ENCODE results near the gene CHKA. TPM values are rescaled to one million over a fixed set of nuclear protein-coding genes. Genes with fewer than 3 reads are reported as not detected.

Gene CHKA
- total and polyA plus RNA-seq, 2 experiments from 2014 or later: 37.1 to 94.4 TPM

GRCh38 chr11:68149417-68149816 is 28.2 kb upstream of the CHKA start:
- Histone ChIP-seq H3K4me2 (no peak overlapping the region), H2AFZ (no peak overlapping the region), H3K9me2 (ENCODE audit: insufficient read depth) (no peaks in the 10 kb centered on the region), H3K36me3 (ENCODE audit: insufficient read depth) (no peaks in the 10 kb centered on the region), H3K4me1 (ENCODE audit: insufficient read depth) (no peaks in the 10 kb centered on the region), H4K20me1 (replicated peaks; ENCODE audit: insufficient read depth) (no peaks in the 10 kb centered on the region), H3K79me2 (replicated peaks; ENCODE audit: insufficient read depth) (no peaks in the 10 kb centered on the region), H3F3A (replicated peaks; ENCODE audit: low read depth) (no peaks in the 10 kb centered on the region), H3K4me3 (no peak overlapping the region), H3K27me3 (ENCODE audit: insufficient read depth) (no peaks in the 10 kb centered on the region), H3K27ac (ENCODE audit: low read depth) (no peak overlapping the region)
- DNase-seq (ENCODE audit: low spot score) (no peak), ATAC-seq (no peak)
- no peak overlapping the region; the same call in 1 of the 2 replicates for H3K27ac Mint-ChIP-seq
- H3K9me3 Mint-ChIP-seq: no peaks in the 10 kb centered on the region; the same call in 2 of the 3 replicates
- TF ChIP-seq JUNB (IDR thresholded peaks at IDR 0.05; ENCODE audit: unreplicated experiment): no peak
- no peak for TF ChIP-seq ZNF114 (CRISPR knock-in tag; IDR thresholded peaks at IDR 0.05)
- no peak for TF ChIP-seq ZNF462 (CRISPR knock-in tag; IDR thresholded peaks at IDR 0.05)
- TF ChIP-seq STAT1 (IDR thresholded peaks at IDR 0.05; ENCODE audit: unreplicated experiment): no peak
- no peak for TF ChIP-seq NANOG (IDR thresholded peaks at IDR 0.05; ENCODE audit: borderline replicate concordance)
- TF ChIP-seq, protein P1, sequence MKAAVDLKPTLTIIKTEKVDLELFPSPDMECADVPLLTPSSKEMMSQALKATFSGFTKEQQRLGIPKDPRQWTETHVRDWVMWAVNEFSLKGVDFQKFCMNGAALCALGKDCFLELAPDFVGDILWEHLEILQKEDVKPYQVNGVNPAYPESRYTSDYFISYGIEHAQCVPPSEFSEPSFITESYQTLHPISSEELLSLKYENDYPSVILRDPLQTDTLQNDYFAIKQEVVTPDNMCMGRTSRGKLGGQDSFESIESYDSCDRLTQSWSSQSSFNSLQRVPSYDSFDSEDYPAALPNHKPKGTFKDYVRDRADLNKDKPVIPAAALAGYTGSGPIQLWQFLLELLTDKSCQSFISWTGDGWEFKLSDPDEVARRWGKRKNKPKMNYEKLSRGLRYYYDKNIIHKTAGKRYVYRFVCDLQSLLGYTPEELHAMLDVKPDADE (IDR thresholded peaks at IDR 0.05): no peak
- TF ChIP-seq EZH2phosphoT487 (IDR thresholded peaks at IDR 0.05; ENCODE audit: unreplicated experiment): no peak
- TF ChIP-seq EZH2 (IDR thresholded peaks at IDR 0.05; ENCODE audit: low read depth, unreplicated experiment): no peak
- no peak overlapping the region for H3K4me3 Mint-ChIP-seq
- H3K4me1 Mint-ChIP-seq: no peaks in the 10 kb centered on the region; the same call in 2 of the 3 replicates
- H3K27me3 Mint-ChIP-seq (ENCODE audit: insufficient read depth, low read depth, poor library complexity): peaks cover 7% of the 10 kb centered on the region
- no peaks in the 10 kb centered on the region; the same call in 2 of the 3 replicates for H3K36me3 Mint-ChIP-seq (ENCODE audit: low read depth)
